HCT116 (cell line): ENCODE results near the gene THBD. TPM values are rescaled to one million over a fixed set of nuclear protein-coding genes. Genes with fewer than 3 reads are reported as not detected.

Experiments used
- ATAC-seq: fragments of 200-7000 bp; cut with Tn5 transposase; 2 replicates; pipeline ENCODE4 v1.9.1; 2020; ENCODE audit warnings: mild to moderate bottlenecking, moderate library complexity
- BruUV-seq: library from RNA; stranded (reverse); fragments of 400-500 nt; replicated peaks from 2 replicates; lab custom pipeline; 2021; lab: Mats Ljungman, UMichigan
- CTCF ChIA-PET: fragments of 300-600 bp; sonication (Branson Sonifier 250); formaldehyde crosslinking; loops from one replicate; lab custom pipeline; 2021; ENCODE audit warnings: antibody characterized with exemption; lab: Charles Lee
- POLR2A ChIA-PET: fragments of 300-600, 350-600 bp; sonication (Branson Sonifier 250); formaldehyde crosslinking; loops from one replicate; lab custom pipeline; 2021; ENCODE audit warnings: antibody characterized with exemption; lab: Charles Lee
- RAD21 ChIA-PET, 2 experiments: fragments of 300-600 bp; sonication (Branson Sonifier 250); formaldehyde crosslinking; loops; one replicate each; lab custom pipeline; 2023; ENCODE audit warnings: low total read pairs in 2 of 2; ENCODE audit not compliant: uncharacterized antibody in 2 of 2, unreplicated experiment in 2 of 2, low non-redundant PET in 1 of 2; lab: Charles Lee
- DNase-seq: peaks from one replicate; pipeline ENCODE4 v3.0.0-alpha.2; 2010; ENCODE audit warnings: low read depth, low spot score
- H2AFZ ChIP-seq: fragments of 200-600 bp; shearing (Covaris generic), sonication (generic); 2 replicates; pipeline ENCODE4 v1.6.1; 2017; ENCODE audit warnings: low read depth, mixed run types, mixed read lengths, antibody characterized with exemption, low read length; ENCODE audit not compliant: poor library complexity, severe bottlenecking
- H3K27ac ChIP-seq: 2 replicates; pipeline ENCODE4 v1.5.1; 2012; ENCODE audit warnings: low read depth, low read length
- H3K27me3 ChIP-seq: fragments of 200-600 bp; sonication (generic); 2 replicates; pipeline ENCODE4 v1.6.1; 2016; ENCODE audit warnings: mixed run types, low read length, mixed read lengths; ENCODE audit not compliant: insufficient read depth
- H3K36me3 ChIP-seq, 2 experiments: fragments of 200-500 bp in 1 of 2; fragments of 200-600 bp in 1 of 2; sonication (Bioruptor generic) in 1 of 2; sonication (generic) in 1 of 2; 2 replicates each; pipeline versions ENCODE4 v1.5.1 to v1.6.1; 2014 to 2016; ENCODE audit warnings: low read length in 2 of 2, inconsistent platforms in 1 of 2, mixed read lengths in 1 of 2, mixed run types in 1 of 2; ENCODE audit not compliant: insufficient read depth in 2 of 2, control insufficient read depth in 1 of 2
- H3K4me1 ChIP-seq, 2 experiments: fragments of 200-600 bp in 1 of 2; sonication (generic) in 1 of 2; 2 replicates each; pipeline versions ENCODE4 v1.5.1 to v1.6.1; 2012 to 2017; ENCODE audit warnings: low read length in 2 of 2, inconsistent platforms in 1 of 2, mild to moderate bottlenecking in 1 of 2, mixed read lengths in 1 of 2, mixed run types in 1 of 2, moderate library complexity in 1 of 2; ENCODE audit not compliant: insufficient read depth in 2 of 2, control insufficient read depth in 1 of 2
- H3K4me2 ChIP-seq: fragments of 200-600 bp; sonication (generic); 2 replicates; pipeline ENCODE4 v1.6.1; 2017; ENCODE audit warnings: mixed run types, low read length, mixed read lengths
- H3K4me3 ChIP-seq, 2 experiments: fragments of 200-600 bp in 1 of 2; sonication (generic) in 1 of 2; replicated peaks in 1 of 2; 2 replicates each; pipeline ENCODE4 v1.5.1; 2011 to 2016; ENCODE audit warnings: low read length in 2 of 2, control low read depth in 1 of 2, low read depth in 1 of 2, mild to moderate bottlenecking in 1 of 2, mixed read lengths in 1 of 2, mixed run types in 1 of 2
- H3K79me2 ChIP-seq: fragments of 200-600 bp; sonication (generic); 2 replicates; pipeline ENCODE4 v1.6.1; 2017; ENCODE audit warnings: mild to moderate bottlenecking, mixed run types, low read length, moderate library complexity, mixed read lengths; ENCODE audit not compliant: insufficient read depth
- H3K9ac ChIP-seq: fragments of 200-600 bp; sonication (generic); 2 replicates; pipeline ENCODE4 v1.6.1; 2016; ENCODE audit warnings: low read length, mixed read lengths
- H3K9me2 ChIP-seq: fragments of 200-600 bp; sonication (generic), shearing (Covaris generic); 2 replicates; pipeline ENCODE4 v1.6.1; 2017; ENCODE audit warnings: mixed run types, mild to moderate bottlenecking, moderate library complexity; ENCODE audit not compliant: insufficient read depth
- H3K9me3 ChIP-seq, 2 experiments: fragments of 200-500 bp in 1 of 2; fragments of 200-600 bp in 1 of 2; sonication (Bioruptor generic) in 1 of 2; sonication (generic) in 1 of 2; 2 replicates each; pipeline ENCODE4 v1.6.1; 2014 to 2017; ENCODE audit warnings: low read length in 2 of 2, mixed read lengths in 2 of 2, inconsistent platforms in 1 of 2, low read depth in 1 of 2, mild to moderate bottlenecking in 1 of 2, mixed run types in 1 of 2, moderate library complexity in 1 of 2; ENCODE audit not compliant: control insufficient read depth in 1 of 2, insufficient read depth in 1 of 2
- H4K20me1 ChIP-seq: fragments of 200-600 bp; sonication (generic), shearing (Covaris generic); 2 replicates; pipeline ENCODE4 v1.6.1; 2017; ENCODE audit warnings: mixed run types, mild to moderate bottlenecking, moderate library complexity; ENCODE audit not compliant: insufficient read depth
- CBX3 ChIP-seq: IDR thresholded peaks from 2 replicates; pipeline ENCODE4 v1.6.1; 2012; ENCODE audit warnings: low read depth
- EGR1 ChIP-seq: IDR thresholded peaks from 2 replicates; pipeline ENCODE4 v1.6.1; 2012; ENCODE audit warnings: low read depth
- ELF1 ChIP-seq: IDR thresholded peaks from 2 replicates; pipeline ENCODE4 v1.6.1; 2012; ENCODE audit warnings: low read depth, borderline replicate concordance
- POLR2AphosphoS5 ChIP-seq: IDR thresholded peaks from 2 replicates; pipeline ENCODE4 v1.6.1; 2011; ENCODE audit warnings: mild to moderate bottlenecking, low read depth, low read length, moderate library complexity
- ZNF274 ChIP-seq: fragments of 200-500 bp; sonication (Bioruptor generic); IDR thresholded peaks from 2 replicates; pipeline ENCODE4 v1.6.1; 2014; ENCODE audit warnings: mild to moderate bottlenecking, low read depth, low read length, inconsistent platforms
- intact Hi-C: fragments of 100-400 bp; cut with micrococcal nuclease; formaldehyde crosslinking; loops from 2 replicates; pipeline ENCODE4 v1.10.0; 2022
- total RNA-seq: library from RNA; stranded (reverse); gene quantifications from one replicate; pipeline ENCODE4 v1.2.1, GENCODE V29; 2021; ENCODE audit not compliant: unreplicated experiment
- TF ChIP-seq, protein P1 (sequence below): IDR thresholded peaks from 2 replicates; pipeline ENCODE4 v1.6.1; 2012
- TF ChIP-seq, protein P2 (sequence below), 3 experiments: fragments of 200-600 bp in 1 of 3; sonication (generic) in 1 of 3; IDR thresholded peaks in 2 of 3; conservative IDR thresholded peaks in 1 of 3; 2 replicates each; pipeline ENCODE4 v1.5.1; 2012 to 2017; ENCODE audit warnings: low read depth in 2 of 3, low read length in 2 of 3, antibody characterized with exemption in 1 of 3, borderline replicate concordance in 1 of 3, control low read depth in 1 of 3, mild to moderate bottlenecking in 1 of 3, mixed read lengths in 1 of 3, mixed run types in 1 of 3, moderate library complexity in 1 of 3; ENCODE audit not compliant: insufficient read depth in 1 of 3
- TF ChIP-seq, protein P3 (sequence below): IDR thresholded peaks from 2 replicates; pipeline ENCODE4 v1.6.1; 2012; ENCODE audit warnings: low read depth

The THBD gene
- total RNA-seq, 1 experiment from 2014 or later = 0.39 TPM

DNA sequence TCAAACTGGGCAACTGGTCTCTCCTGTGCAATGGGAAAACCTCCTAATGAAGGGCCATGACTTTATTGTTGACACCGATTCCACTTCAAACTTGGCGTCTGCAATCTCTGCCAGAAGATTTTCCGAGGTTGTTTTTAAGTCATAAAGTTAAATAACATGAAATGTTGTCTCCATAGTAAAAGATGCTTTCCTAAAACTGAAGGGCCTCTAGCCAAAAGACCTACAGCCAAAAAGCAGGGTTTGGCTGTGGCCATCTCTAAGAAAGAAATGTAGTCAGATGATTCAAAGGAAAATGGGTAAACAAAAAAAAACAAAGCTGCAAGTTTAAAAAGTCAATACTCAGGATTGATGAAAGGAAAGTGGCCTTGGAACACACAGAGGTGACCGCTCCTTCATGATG, 22.5 kb upstream of the THBD start:
- H3K36me3 ChIP-seq = no peaks in the 10 kb centered on the region
- no TSS peak for BruUV-seq
- no peak overlapping the region for H2AFZ ChIP-seq
- no peaks in the 10 kb centered on the region for H3K4me1 ChIP-seq
- intact Hi-C loops = no loop called here
- no peaks in the 10 kb centered on the region for H3K79me2 ChIP-seq
- H3K27ac ChIP-seq = no peak overlapping the region
- H3K27me3 ChIP-seq = no peaks in the 10 kb centered on the region; the same call in 1 of the 2 replicates
- no peak overlapping the region for H3K4me2 ChIP-seq
- no peaks in the 10 kb centered on the region for H3K9me3 ChIP-seq
- DNase-seq = no peak
- no peaks in the 10 kb centered on the region for H3K9me2 ChIP-seq
- TF ChIP-seq ZNF274 (no peak), ELF1 (no peak), EGR1 (no peak), CBX3 (no peak), POLR2AphosphoS5 (no peak)
- TF ChIP-seq, protein P1, sequence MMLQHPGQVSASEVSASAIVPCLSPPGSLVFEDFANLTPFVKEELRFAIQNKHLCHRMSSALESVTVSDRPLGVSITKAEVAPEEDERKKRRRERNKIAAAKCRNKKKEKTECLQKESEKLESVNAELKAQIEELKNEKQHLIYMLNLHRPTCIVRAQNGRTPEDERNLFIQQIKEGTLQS = no peak
- TF ChIP-seq, protein P2, sequence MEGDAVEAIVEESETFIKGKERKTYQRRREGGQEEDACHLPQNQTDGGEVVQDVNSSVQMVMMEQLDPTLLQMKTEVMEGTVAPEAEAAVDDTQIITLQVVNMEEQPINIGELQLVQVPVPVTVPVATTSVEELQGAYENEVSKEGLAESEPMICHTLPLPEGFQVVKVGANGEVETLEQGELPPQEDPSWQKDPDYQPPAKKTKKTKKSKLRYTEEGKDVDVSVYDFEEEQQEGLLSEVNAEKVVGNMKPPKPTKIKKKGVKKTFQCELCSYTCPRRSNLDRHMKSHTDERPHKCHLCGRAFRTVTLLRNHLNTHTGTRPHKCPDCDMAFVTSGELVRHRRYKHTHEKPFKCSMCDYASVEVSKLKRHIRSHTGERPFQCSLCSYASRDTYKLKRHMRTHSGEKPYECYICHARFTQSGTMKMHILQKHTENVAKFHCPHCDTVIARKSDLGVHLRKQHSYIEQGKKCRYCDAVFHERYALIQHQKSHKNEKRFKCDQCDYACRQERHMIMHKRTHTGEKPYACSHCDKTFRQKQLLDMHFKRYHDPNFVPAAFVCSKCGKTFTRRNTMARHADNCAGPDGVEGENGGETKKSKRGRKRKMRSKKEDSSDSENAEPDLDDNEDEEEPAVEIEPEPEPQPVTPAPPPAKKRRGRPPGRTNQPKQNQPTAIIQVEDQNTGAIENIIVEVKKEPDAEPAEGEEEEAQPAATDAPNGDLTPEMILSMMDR (IDR thresholded peaks at IDR 0.05 in 2 of 3, conservative IDR thresholded peaks at IDR 0.05 in 1 of 3; ENCODE audit: borderline replicate concordance in 1 of 3, insufficient read depth in 1 of 3, low read depth in 2 of 3, low read length in 2 of 3) = no peak
- TF ChIP-seq, protein P3, sequence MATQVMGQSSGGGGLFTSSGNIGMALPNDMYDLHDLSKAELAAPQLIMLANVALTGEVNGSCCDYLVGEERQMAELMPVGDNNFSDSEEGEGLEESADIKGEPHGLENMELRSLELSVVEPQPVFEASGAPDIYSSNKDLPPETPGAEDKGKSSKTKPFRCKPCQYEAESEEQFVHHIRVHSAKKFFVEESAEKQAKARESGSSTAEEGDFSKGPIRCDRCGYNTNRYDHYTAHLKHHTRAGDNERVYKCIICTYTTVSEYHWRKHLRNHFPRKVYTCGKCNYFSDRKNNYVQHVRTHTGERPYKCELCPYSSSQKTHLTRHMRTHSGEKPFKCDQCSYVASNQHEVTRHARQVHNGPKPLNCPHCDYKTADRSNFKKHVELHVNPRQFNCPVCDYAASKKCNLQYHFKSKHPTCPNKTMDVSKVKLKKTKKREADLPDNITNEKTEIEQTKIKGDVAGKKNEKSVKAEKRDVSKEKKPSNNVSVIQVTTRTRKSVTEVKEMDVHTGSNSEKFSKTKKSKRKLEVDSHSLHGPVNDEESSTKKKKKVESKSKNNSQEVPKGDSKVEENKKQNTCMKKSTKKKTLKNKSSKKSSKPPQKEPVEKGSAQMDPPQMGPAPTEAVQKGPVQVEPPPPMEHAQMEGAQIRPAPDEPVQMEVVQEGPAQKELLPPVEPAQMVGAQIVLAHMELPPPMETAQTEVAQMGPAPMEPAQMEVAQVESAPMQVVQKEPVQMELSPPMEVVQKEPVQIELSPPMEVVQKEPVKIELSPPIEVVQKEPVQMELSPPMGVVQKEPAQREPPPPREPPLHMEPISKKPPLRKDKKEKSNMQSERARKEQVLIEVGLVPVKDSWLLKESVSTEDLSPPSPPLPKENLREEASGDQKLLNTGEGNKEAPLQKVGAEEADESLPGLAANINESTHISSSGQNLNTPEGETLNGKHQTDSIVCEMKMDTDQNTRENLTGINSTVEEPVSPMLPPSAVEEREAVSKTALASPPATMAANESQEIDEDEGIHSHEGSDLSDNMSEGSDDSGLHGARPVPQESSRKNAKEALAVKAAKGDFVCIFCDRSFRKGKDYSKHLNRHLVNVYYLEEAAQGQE = no peak
- ChIA-PET CTCF (no interaction called here), POLR2A (no interaction called here), RAD21 (no interaction called here)
- no peak overlapping the region for H3K9ac ChIP-seq
- H4K20me1 ChIP-seq = no peaks in the 10 kb centered on the region
- no peak for ATAC-seq
- no peak overlapping the region for H3K4me3 ChIP-seq
